Stimulated activated CD4-positive, alpha-beta T cell treated with anti-CD3 and anti-CD28 coated beads, Interleukin-1b, Interleukin-23, amount 100 ng/mL, for 1 hour (primary cell): Measurements from ENCODE around the gene FSTL5.

Experiments used
- DNase-seq, 2 donors: peaks; one replicate each; pipeline ENCODE4 v3.0.0-alpha.2; 2020; ENCODE audit warnings: low read depth in 2 of 2

FSTL5 gene

GRCh38 chr4:161336016-161336530 lies 827.7 kb downstream of the FSTL5 start:
- DNase-seq = no peak
